ENCODE results near the gene NFE2L3.
A peak's percentile ranks its signal among the peaks of the same experiment; 100 is the strongest.
"Not testable (repeated sequence)": the region's sequence is repeated elsewhere in the genome, so short reads cannot be mapped to it uniquely, and the experiment has no call there.

Gene NFE2L3

DNA sequence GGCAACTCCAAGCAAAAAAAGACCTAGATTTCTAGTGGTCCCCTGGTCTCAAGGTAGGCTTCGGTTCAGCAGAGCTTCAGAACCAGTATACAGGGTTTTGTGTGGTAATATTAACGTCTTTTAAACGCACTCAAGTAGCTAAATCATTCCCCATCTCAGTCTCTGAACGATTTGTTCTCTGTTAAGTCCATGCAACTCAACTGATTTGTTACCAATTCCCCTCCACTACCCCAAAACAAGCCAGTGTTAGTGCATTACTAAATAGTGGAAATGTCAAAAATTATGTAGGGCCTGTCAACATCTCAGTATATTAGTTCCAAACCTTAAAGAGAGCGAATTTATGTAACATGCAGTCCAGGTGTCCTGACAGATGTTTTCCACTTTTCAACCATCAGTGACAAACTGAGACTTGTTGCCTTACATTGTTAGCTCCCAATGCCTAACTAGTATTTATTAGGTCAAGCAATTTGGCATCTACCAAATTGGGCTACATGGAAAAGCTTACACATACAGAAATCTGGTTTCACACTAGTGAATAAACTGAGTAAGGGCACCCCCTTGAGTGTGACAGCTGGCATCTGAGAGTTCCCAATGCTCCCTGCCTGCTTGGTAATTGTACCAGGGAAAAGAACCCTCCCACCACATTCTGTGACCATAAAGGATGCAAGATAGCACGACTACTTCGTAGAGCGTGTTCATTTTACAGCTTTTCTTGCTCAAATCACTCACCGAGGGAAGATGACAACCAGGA, 36.4 kb downstream of the NFE2L3 start:
- DNase-seq, result no peak

DNA sequence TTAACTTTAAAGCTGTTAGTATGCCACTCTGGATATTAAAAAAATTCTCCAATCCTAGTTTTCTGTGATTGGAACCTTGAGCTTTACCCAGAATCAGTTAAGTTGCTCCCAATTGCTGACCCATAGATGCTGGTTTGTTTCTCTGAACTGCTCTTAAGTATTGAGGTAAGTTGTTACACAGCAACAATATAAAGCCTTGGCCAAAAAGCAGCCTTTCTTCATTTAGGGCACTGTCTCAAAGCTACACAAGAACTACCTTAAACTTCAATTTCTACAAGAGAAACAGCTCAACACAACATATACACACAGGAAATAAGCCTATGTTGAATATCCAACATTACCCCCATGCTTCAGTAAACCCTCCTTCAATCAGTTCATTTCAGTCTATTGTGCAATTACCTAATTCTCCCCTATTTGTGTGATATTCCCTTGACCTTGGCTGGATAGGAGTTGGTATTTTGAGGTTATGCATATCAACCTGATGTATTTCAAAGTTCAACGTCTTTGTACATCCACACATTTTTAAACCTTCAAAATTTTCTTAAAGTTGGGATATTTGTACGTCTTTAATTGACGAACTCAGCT, 37.1 kb downstream of the NFE2L3 start:
- no peak for DNase-seq

DNA sequence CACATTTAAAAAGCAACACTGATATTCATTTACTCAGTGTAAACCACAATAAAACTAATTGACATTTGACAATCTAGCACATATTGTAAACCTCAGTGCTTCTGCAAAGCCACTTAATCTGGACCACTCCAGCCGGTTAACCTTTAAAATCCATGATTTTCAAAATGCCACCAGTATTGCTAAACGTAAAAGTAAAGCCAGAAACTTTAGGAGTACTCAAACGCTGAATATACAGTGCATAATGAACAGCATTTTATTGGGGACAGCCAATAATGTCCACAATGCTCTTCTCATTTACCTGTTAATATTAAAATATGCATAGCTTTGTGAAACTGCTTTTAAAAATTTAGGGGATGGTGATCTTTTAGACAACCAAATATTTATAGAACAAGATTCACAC, 37.7 kb downstream of the NFE2L3 start:
- DNase-seq, result no peak

- no peak for DNase-seq
Observed at GRCh38 chr7:26190417-26190869, 38.4 kb downstream of the NFE2L3 start.

GRCh38 chr7:26191233-26191973, 39.4 kb downstream of the NFE2L3 start:
- DNase-seq, result no peak

DNA sequence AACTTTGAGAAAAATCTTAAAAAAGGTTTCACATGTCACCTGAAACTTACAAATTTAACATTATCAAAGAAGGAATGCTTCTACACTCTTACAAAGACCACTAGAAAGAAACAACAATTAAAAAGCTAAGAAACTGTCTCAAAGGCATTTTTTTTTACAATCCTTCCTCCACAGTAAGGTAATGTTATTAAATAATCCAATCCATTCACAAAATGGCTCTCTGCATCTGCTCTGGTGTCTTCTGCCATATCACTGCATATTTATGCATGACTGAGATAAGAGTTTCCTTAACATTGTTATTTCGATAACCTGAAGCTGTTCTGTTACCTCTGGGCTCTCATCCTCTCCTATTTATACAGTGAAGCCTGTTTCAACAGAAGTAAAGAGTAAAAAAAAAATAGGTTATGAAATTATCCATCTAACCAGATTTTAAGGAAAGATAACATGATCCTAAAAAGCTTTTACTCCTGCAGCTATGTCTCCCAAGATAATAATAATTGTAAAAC, 40.0 kb downstream of the NFE2L3 start:
- DNase-seq, result no peak

DNA sequence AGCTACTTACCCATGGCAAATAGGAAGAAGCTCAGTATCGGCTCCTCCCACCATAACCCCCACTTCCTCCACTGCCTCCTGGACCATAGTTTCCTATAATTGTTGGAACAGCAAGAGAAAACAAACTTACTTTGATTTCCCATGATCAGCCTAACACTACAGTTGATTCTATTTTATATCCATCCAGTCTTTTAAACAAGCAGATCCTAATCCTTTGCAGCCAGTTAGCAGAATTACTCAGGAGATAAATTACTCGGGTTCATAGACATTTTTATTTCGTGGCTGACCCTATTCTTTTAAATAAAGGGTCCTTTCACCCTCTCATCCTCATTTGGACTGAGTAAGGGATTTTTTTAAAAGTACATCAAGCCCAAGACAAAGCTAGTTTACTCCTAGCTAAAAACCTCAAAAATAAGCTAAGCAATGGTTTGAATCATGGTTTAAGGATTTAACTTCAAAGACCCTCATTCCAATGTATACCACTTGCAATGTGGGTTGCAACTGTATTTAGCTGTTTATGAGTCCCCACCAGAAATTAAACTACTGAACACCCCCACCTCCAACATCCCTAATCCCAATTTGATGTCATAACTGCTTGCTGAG, 40.6 kb downstream of the NFE2L3 start:
- no peak for DNase-seq

DNA sequence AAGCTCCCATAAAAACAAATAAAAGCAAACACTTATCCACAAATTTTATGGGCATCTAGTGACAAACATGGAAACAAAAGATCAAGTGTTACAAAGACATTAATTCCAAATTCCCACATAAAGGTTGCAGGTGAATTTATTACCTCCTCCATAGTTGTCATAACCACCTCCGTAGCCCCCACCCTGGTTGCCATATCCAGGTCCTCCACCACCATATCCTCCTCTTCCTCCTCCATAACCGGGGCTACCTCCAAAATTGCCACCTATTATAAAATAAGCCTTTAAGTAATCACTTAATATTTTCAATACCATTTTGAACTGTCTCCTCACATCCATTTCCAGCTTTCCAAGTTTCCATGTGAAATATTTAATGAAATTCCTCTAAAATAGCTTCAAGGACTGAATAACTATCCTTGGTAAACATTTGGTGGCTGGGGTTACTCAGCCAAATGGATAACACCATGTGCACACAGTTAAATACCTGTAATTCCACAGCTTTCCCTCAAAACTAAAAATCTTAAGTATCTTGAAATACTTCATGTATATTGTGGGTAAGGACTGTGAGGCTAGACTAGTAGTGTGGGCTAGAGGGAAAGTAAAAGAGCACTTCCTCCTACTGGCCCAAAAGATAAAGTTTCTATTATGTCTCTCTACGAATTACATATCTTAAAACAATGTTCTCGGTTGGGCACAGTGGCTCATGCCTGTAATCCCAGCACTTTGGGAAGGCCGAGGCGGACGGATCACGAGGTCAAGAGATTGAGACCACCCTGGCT, 41.6 kb downstream of the NFE2L3 start:
- no peak for DNase-seq

DNA sequence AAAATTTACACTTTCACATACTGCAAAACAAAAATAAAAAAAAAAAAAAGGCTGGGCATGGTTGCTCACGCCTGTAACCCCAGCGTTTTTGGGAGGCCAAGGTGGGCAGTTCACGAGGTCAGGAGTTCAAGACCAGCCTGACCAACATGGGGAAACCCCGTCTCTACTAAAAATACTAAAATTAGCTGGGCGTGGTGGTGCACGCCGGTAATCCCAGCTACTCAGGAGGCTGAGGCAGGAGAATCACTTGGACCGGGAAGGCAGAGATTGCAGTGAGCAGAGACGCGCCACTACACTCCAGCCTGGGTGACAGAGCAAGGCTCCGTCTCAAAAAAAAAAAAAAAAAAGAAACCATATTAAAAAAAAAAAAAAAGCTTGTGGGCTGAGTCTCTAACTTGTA, 42.8 kb downstream of the NFE2L3 start:
- DNase-seq, result not testable (repeated sequence)

DNA sequence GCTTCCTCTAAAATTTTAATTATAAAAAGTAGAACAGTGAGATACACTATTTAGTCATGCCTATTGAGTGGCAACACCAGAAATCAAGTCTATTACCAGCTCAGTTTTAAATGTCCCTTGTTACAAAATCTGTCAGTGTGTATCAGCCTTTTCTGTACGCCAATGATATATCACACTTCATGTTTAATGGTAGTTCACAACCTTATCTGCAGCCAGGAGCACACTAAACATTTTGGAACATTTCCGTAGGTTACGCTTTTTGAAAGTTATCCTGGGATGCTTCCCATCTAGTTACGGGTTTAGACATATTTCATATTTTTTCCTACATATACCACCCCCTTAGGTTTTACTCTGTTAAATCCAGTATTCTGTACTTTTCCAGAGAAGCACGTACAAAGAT, 43.2 kb downstream of the NFE2L3 start:
- DNase-seq, result no peak

DNA sequence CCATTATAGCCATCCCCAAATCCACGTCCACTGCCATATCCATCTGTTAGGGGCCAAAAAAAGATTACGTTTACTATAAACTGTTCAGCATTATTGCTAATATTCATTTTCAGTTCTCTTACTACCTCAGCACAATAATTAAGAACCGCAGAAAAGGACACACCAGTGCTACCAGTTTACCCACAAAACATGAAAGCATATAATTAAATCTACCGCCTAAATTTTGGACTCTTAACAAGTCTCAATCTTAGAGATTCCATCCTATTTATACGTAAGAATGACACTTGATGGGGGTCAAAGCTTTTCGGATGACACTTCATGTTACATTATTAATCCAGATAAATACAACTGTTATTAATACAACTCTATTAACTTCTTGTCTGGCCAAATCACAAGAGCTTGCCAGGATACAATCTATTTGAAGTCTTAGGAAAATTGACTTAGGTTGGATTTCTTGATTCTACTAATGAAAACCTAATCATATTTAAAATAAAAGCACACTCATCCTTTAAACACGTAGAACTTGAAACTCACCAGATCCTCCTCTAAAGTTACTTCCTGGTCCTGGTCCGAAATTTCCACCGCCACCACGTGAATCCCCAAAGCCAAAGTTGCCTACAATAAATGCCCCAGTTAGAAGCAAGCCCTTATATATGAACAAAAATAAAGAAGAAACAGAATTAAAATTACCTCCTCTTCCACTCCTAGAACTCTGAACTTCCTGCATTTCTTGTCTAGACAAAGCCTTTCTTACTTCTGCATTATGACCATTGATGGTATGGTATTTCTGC, 44.1 kb downstream of the NFE2L3 start:
- no peak for DNase-seq

- no peak for DNase-seq
Observed at GRCh38 chr7:26197153-26198115, 45.4 kb downstream of the NFE2L3 start.

DNA sequence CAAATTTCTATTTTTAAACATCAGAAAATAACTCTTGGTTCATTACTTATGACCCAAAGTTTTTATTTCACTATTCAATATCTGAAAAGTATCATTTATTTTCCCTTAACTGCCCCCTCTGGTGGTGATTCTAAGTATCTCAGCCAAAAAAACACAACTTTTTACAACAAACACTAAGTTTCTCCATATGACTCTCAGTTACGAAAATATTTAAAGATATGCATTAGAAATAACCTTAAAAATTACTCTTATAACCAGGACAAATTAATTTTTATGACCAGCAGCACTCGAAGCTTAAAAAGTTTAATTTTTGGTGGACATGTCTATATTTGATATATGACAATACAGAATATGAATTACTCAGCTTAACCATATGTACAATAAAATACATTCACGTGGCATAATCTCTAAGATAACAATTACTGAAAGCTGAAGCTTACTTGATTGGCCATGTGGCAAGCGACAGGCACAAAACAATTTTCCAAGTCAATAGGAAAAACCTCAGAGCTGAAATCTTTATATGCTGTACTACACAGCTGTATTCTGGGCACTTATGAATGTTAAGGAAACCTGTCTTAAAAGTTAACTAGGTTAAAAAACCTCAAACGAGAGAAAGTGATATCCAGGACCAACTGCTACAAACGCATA, 46.3 kb downstream of the NFE2L3 start:
- DNase-seq, result no peak

GRCh38 chr7:26198781-26199169, 46.8 kb downstream of the NFE2L3 start:
- DNase-seq, result no peak

DNA sequence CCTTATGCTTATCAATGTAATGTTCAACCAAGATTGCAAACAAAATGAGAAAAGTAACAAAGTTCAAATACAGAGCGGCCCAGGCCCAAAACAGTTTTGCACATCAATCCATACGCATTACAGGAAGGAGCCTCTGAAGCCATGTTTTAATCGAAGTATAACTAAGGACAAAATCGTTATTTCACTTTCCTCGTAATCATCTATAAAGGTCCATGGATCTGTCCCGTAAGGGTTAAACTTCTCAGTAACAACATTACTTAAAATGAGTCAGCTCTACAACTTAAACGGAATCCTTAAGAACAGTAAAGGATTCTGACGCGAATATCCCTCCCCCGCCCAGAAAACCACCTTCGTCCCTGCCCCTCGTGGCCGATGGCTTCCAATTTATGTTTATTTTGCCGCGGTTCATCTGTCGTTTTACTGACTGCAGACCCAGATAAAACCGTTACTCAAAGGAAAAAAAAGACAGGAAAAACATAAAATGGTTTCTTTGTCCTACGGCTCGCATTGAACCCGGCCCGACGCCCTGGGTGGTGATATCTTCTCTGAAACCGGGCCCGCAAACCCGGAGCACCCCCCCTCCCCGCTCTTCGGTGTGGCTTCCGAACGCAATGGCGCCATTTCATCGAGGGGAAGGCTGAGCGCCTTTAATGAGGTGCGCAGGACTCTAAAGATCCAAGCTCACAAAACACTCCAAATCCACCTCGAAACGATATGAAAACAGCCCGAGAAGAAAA, 47.5 kb downstream of the NFE2L3 start:
- DNase-seq, result peak; percentile 63

DNA sequence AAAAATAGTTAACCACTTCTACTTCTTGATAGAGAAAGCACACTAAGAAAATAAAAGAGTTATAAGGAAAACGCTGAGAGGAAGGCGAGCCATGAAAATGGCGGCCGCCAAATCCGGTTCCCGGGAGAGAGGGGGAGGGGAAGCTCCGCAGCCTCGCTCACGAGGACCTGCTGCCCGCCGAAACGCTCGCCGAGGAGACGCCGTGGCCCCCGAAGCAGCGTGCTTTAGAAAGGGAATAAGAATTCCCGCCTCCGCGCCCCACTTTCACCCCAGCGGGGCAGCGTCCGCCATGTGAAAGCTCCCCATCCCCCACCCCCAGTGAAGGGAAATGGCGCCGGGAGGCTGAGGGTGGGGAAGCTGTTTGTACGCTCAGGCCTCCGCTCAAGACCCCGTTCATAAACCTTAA, 48.0 kb downstream of the NFE2L3 start:
- DNase-seq, result peak; percentile 63

DNA sequence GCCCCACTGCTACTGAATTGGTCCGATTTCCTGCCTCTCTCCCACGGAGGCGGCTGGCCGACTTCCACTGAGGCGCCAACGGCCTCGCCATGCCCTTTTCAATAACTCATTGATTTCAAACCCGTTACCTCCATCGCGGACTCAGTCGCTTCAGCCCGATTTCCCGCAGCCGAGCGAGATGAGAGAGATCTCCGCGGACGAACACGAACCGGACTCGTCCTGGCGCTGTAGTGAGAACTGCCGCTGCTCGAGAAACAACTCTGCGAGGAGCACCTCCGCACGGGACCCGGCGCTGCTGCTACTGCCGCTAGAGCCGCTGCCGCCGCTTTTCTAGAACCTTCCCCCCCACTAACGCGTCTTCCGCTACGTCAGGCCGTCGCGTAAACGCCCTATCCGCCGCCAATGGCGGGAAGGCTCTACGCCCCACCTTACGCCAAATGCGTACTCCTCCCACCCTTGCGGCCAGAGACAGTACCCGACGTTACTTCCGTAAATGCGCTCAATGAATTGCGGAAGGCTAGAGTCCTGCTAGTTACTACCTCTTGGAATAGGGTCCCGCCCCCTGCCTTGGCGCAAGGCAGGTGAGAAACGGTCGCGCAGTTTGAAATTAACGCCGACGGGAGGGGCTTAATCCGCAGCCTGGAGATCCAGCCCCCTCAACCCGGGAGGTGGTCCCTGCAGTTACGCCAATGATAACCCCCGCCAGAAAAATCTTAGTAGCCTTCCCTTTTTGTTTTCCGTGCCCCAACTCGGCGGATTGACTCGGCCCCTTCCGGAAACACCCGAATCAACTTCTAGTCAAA, 48.6 kb downstream of the NFE2L3 start, which contains the start of gene HNRNPA2B1:
TSS of gene HNRNPA2B1 (minus strand) at position 303 of the 803 bp plus-strand sequence. CDS start at position 134, 169 bp downstream.
- peak; percentile 98 for DNase-seq

All from NCI-H2107 (cell line).